K562 (cell line): ENCODE data around the gene SULT1E1. TPM values are rescaled to one million over a fixed set of nuclear protein-coding genes. Genes with fewer than 3 reads are reported as not detected.

Source experiments
- ATAC-seq: fragments of 200-7000 bp; cut with Tn5 transposase; 3 replicates; pipeline ENCODE4 v1.9.1; 2020; ENCODE audit warnings: moderate library complexity
- BruUV-seq: library from RNA; stranded (reverse); fragments of 400-500 nt; replicated peaks from 2 replicates; lab custom pipeline; 2021; lab: Mats Ljungman, UMichigan
- CTCF ChIA-PET: fragments of 300-600 bp; formaldehyde crosslinking; extraction: SDS; loops from one replicate; lab custom pipeline; 2021; ENCODE audit warnings: low intra/inter-chr PET ratio; lab: Yijun Ruan, JAX
- POLR2A ChIA-PET: fragments of 300-600, 350-650 bp; sonication (Branson Sonifier 250); formaldehyde crosslinking; extraction: SDS; loops from one replicate; lab custom pipeline; 2021; ENCODE audit warnings: antibody characterized with exemption, inconsistent platforms; lab: Yijun Ruan, JAX
- DNase-seq, 4 experiments: peaks; one replicate each; pipeline versions ENCODE4 v3.0.0 to v3.0.0-alpha.2; 2011 to 2018; ENCODE audit warnings: low spot score in 3 of 4, mixed read lengths in 3 of 4; ENCODE audit errors: extremely low read depth in 1 of 4
- FAIRE-seq: peaks from 2 replicates; lab custom pipeline; 2011; peaks lifted over from hg19 to GRCh38; lab: Jason Lieb, UNC
- H2AFZ ChIP-seq: 2 replicates; pipeline ENCODE4 v1.6.0; 2011; ENCODE audit warnings: low read depth, low read length, control low read depth, inconsistent platforms
- H3K27ac ChIP-seq: fragments of 200-600 bp; 3 replicates; pipeline ENCODE4 v1.8.0; 2011; ENCODE audit warnings: low read depth, mild to moderate bottlenecking, control low read depth, inconsistent platforms, low read length, moderate library complexity, mixed read lengths; ENCODE audit errors: extremely low read depth
- H3K27me3 ChIP-seq, 2 experiments: fragments of 300-600 bp in 1 of 2; 2 replicates in 1 of 2; 3 replicates in 1 of 2; pipeline versions ENCODE4 v1.6.0 to v1.8.0; 2011; ENCODE audit warnings: inconsistent platforms in 2 of 2, low read length in 2 of 2, mild to moderate bottlenecking in 1 of 2, mixed read lengths in 1 of 2, moderate library complexity in 1 of 2; ENCODE audit not compliant: control insufficient read depth in 2 of 2, insufficient read depth in 2 of 2
- H3K36me3 ChIP-seq: fragments of 300-600 bp; 3 replicates; pipeline ENCODE4 v1.8.0; 2011; ENCODE audit warnings: mild to moderate bottlenecking, low read length, inconsistent platforms; ENCODE audit not compliant: control insufficient read depth, insufficient read depth
- H3K4me1 ChIP-seq, 2 experiments: fragments of 200-600 bp in 1 of 2; replicated peaks in 1 of 2; 2 replicates in 1 of 2; 3 replicates in 1 of 2; pipeline versions ENCODE4 v1.5.1 to v1.8.0; 2011; ENCODE audit warnings: inconsistent platforms in 2 of 2, low read length in 2 of 2, mild to moderate bottlenecking in 1 of 2, mixed read lengths in 1 of 2, moderate library complexity in 1 of 2; ENCODE audit not compliant: control insufficient read depth in 2 of 2, insufficient read depth in 2 of 2
- H3K4me2 ChIP-seq: 2 replicates; pipeline ENCODE4 v1.6.1; 2011; ENCODE audit warnings: low read length, control low read depth, inconsistent platforms, mixed read lengths; ENCODE audit not compliant: insufficient read depth
- H3K4me3 ChIP-seq: fragments of 200-600 bp; sonication (generic), shearing (Covaris generic); 2 replicates; pipeline ENCODE4 v1.5.1; 2016; ENCODE audit warnings: control low read depth, inconsistent platforms
- H3K79me2 ChIP-seq: fragments of 200-600 bp; 3 replicates; pipeline ENCODE4 v1.8.0; 2011; ENCODE audit warnings: low read length, inconsistent platforms; ENCODE audit not compliant: control insufficient read depth, insufficient read depth
- H3K9ac ChIP-seq, 2 experiments: 2 replicates each; pipeline versions ENCODE4 v1.6.0 to v1.6.1; 2011; ENCODE audit warnings: low read depth in 2 of 2, low read length in 2 of 2, control low read depth in 1 of 2, inconsistent platforms in 1 of 2, mild to moderate bottlenecking in 1 of 2, mixed read lengths in 1 of 2; ENCODE audit not compliant: insufficient read depth in 1 of 2
- H3K9me1 ChIP-seq: one replicate; pipeline ENCODE4 v1.6.0; 2011; ENCODE audit warnings: inconsistent platforms, mild to moderate bottlenecking, low read length, moderate library complexity; ENCODE audit not compliant: control insufficient read depth, insufficient read depth
- H3K9me3 ChIP-seq: replicated peaks from 2 replicates; pipeline ENCODE4 v1.5.1; 2011; ENCODE audit warnings: low read depth, low read length, inconsistent platforms; ENCODE audit not compliant: control insufficient read depth, insufficient read depth
- H4K20me1 ChIP-seq: replicated peaks from 2 replicates; pipeline ENCODE4 v1.6.1; 2011; ENCODE audit warnings: low read length, inconsistent platforms, mixed read lengths; ENCODE audit not compliant: control insufficient read depth, insufficient read depth
- CAMTA2 ChIP-seq: fragments of 250-450 bp; sonication (Bioruptor Pico); conservative IDR thresholded peaks from 2 replicates; pipeline ENCODE4 v1.5.1; 2022
- E2F3 ChIP-seq: fragments of 250-450 bp; sonication (Bioruptor Pico); IDR thresholded peaks from 2 replicates; pipeline ENCODE4 v1.4.0; 2020; ENCODE audit warnings: mild to moderate bottlenecking
- FOXJ2 ChIP-seq: fragments of 200-800 bp; sonication (Bioruptor generic); IDR thresholded peaks from 2 replicates; pipeline ENCODE4 v1.6.1; 2016; ENCODE audit warnings: missing genetic modification characterization, missing compliant biosample characterization
- PHF8 ChIP-seq: fragments of 200-600 bp; sonication (generic); IDR thresholded peaks from 2 replicates; pipeline ENCODE4 v1.6.1; 2012; ENCODE audit warnings: mixed run types, mild to moderate bottlenecking, inconsistent platforms, low read length, moderate library complexity, borderline replicate concordance
- POLR3G ChIP-seq: IDR thresholded peaks from 2 replicates; pipeline ENCODE4 v1.6.1; 2011; ENCODE audit not compliant: insufficient read length, insufficient replicate concordance; ENCODE audit errors: extremely low read depth
- SMARCC2 ChIP-seq: fragments of 450-650 bp; IDR thresholded peaks from 2 replicates; pipeline ENCODE4 v1.6.1; 2017; ENCODE audit warnings: antibody characterized with exemption, moderate library complexity, mild to moderate bottlenecking, low read depth
- ZNF239 ChIP-seq: fragments of 250-450 bp; sonication (Bioruptor Pico); IDR thresholded peaks from 2 replicates; pipeline ENCODE4 v1.4.0; 2020; ENCODE audit warnings: mild to moderate bottlenecking
- ZSCAN29 ChIP-seq: fragments of 450-650 bp; IDR thresholded peaks from 2 replicates; pipeline ENCODE4 v1.6.1; 2017
- WGBS: fragments of 100-300 bp; shearing (Covaris generic); methylation state at CpG from one replicate; pipeline ENCODE4 v1.1.6; 2016; ENCODE audit warnings: low coverage, mixed read lengths; ENCODE audit not compliant: insufficient coverage; ENCODE audit errors: missing lambda C conversion rate; 5-methylcytosine and 5-hydroxymethylcytosine counted together
- in situ Hi-C: fragments of 300-500 bp; cut with MboI; formaldehyde crosslinking; loops from 4 replicates; pipeline ENCODE4 v1.15.0; 2018; ENCODE audit warnings: inconsistent platforms, mixed read lengths
- intact Hi-C: fragments of 100-400 bp; cut with micrococcal nuclease; formaldehyde crosslinking; loops from 2 replicates; pipeline ENCODE4 v1.14.2; 2022
- polyA plus RNA-seq, 8 experiments: library from polyadenylated mRNA; depleted of rRNA in 4 of 8; stranded (reverse) in 5 of 8; unstranded in 3 of 8; fragments of >200 nt; fragmentation: Nextera tagmentation in 2 of 8; fragmentation: Illumina TruSeq in 1 of 8; extraction: Ambion mirVana in 2 of 8; extraction: Trizol in 1 of 8; gene quantifications; 2 replicates each; pipeline versions ENCODE4 v1.2.1 to v1.2.3, GENCODE V29; 2011 to 2014; ENCODE audit warnings: inconsistent platforms in 1 of 8, missing spikeins in 1 of 8
- total RNA-seq, 7 experiments: library from RNA; depleted of rRNA in 6 of 7; stranded (reverse); fragments of >200 nt in 6 of 7; fragmentation: Illumina TruSeq in 2 of 7; extraction: Trizol in 2 of 7; gene quantifications; 2 replicates each; pipeline versions ENCODE4 v1.2.1 to v1.2.3, GENCODE V29; 2011 to 2021; ENCODE audit warnings: low replicate concordance in 1 of 7

The SULT1E1 gene
- total and polyA plus RNA-seq, 9 of the 15 experiments (the other 6 are each of a cell fraction or from before 2014, with no cell fraction given) = not detected

GRCh38 chr4:69836287-69836686 is 23.7 kb downstream of the SULT1E1 start:
- no peak overlapping the region for H3K4me3 ChIP-seq
- TF ChIP-seq E2F3 (CRISPR knock-in tag) (no peak), POLR3G (no peak), FOXJ2 (no peak), ZSCAN29 (no peak), SMARCC2 (no peak)
- FAIRE-seq = no peak
- H3K4me2 ChIP-seq = no peak overlapping the region
- no peaks in the 10 kb centered on the region for H3K27me3 ChIP-seq
- no peak for DNase-seq
- no peak for ATAC-seq
- H4K20me1 ChIP-seq = no peaks in the 10 kb centered on the region
- no TSS peak for BruUV-seq
- no peak overlapping the region for H3K9ac ChIP-seq
- H3K79me2 ChIP-seq = no peaks in the 10 kb centered on the region
- H3K4me1 ChIP-seq = no peaks in the 10 kb centered on the region; a peak in 1 of 5 replicates
- ChIA-PET CTCF (no interaction called here), POLR2A (no interaction called here)
- in situ Hi-C loops = no loop called here
- H3K36me3 ChIP-seq = no peaks in the 10 kb centered on the region
- H2AFZ ChIP-seq = no peak overlapping the region
- intact Hi-C loops = no loop called here
- H3K9me3 ChIP-seq = peaks cover 2% of the 10 kb centered on the region; the same call in 1 of the 2 replicates
- H3K9me1 ChIP-seq = no peaks in the 10 kb centered on the region
- H3K27ac ChIP-seq = no peak overlapping the region

- FAIRE-seq = no peak
- no peaks in the 10 kb centered on the region; a peak in 1 of 5 replicates for H3K4me1 ChIP-seq
- intact Hi-C loops = no loop called here
- H3K9me1 ChIP-seq = no peaks in the 10 kb centered on the region
- ChIA-PET POLR2A (no interaction called here), CTCF (no interaction called here)
- ATAC-seq = no peak
- no peaks in the 10 kb centered on the region for H3K27me3 ChIP-seq
- peaks cover 2% of the 10 kb centered on the region; the same call in 1 of the 2 replicates for H3K9me3 ChIP-seq
- no peak overlapping the region for H3K9ac ChIP-seq
- no peaks in the 10 kb centered on the region for H4K20me1 ChIP-seq
- H3K4me3 ChIP-seq = no peak overlapping the region
- H3K79me2 ChIP-seq = no peaks in the 10 kb centered on the region
- no peak overlapping the region for H3K27ac ChIP-seq
- H2AFZ ChIP-seq = no peak overlapping the region
- no peak for DNase-seq
- WGBS = 6% methylated on average over 1 of the region's 1 CpG
- H3K36me3 ChIP-seq = no peaks in the 10 kb centered on the region
- TF ChIP-seq CAMTA2 (CRISPR knock-in tag) (no peak), PHF8 (no peak), ZNF239 (CRISPR knock-in tag) (no peak)
- TF ChIP-seq, all 486 proteins: peak for 0
- BruUV-seq = no TSS peak
- H3K4me2 ChIP-seq = no peak overlapping the region
- in situ Hi-C loops = no loop called here
These were observed 24.2 kb downstream of the SULT1E1 start for GRCh38 chr4:69835766-69836165.
